Gastroesophageal sphincter (tissue), 4 donors: Measurements from ENCODE around the gene VHLL. TPM values are rescaled to one million over a fixed set of nuclear protein-coding genes. Genes with fewer than 3 reads are reported as not detected.
"Not testable (repeated sequence)": the region's sequence is repeated elsewhere in the genome, so short reads cannot be mapped to it uniquely, and the experiment has no call there.

Source experiments
- ATAC-seq: fragments of 150-250 bp; one replicate; pipeline ENCODE4 v1.9.1; 2016; ENCODE audit warnings: mild to moderate bottlenecking, moderate library complexity
- H3K27ac ChIP-seq, 4 donors: fragments of 200-600 bp; sonication (generic) in 3 of 4; 1 replicate in 3 of 4; 2 replicates in 1 of 4; pipeline ENCODE4 v1.5.1; 2016 to 2019
- H3K27me3 ChIP-seq: fragments of 200-600 bp; sonication (generic); one replicate; pipeline ENCODE4 v1.5.1; 2019
- H3K36me3 ChIP-seq, 2 donors: fragments of 200-600 bp; sonication (generic); one replicate each; pipeline ENCODE4 v1.5.1; 2019; ENCODE audit warnings: control low read depth in 1 of 2
- H3K4me1 ChIP-seq, 3 donors: fragments of 200-600 bp; sonication (generic); 1 replicate in 2 of 3; 2 replicates in 1 of 3; pipeline ENCODE4 v1.5.1; 2016 to 2019; ENCODE audit warnings: control low read depth in 2 of 3
- H3K4me3 ChIP-seq, 2 donors: fragments of 200-600 bp; sonication (generic); one replicate each; pipeline ENCODE4 v1.5.1; 2019; ENCODE audit warnings: mild to moderate bottlenecking in 1 of 2, moderate library complexity in 1 of 2
- H3K9me3 ChIP-seq, 3 donors: fragments of 200-600 bp; sonication (generic); one replicate each; pipeline ENCODE4 v1.5.1; 2017 to 2019; ENCODE audit warnings: control low read depth in 2 of 3
- CTCF ChIP-seq, 4 experiments: fragments of 200-600 bp in 2 of 4; fragments of 450-650 bp in 2 of 4; sonication (generic) in 1 of 4; IDR thresholded peaks; one replicate each; pipeline ENCODE4 v1.5.1; 2017 to 2019; ENCODE audit warnings: antibody characterized with exemption in 4 of 4, mild to moderate bottlenecking in 2 of 4, moderate library complexity in 2 of 4
- EP300 ChIP-seq: sonication (generic); formaldehyde crosslinking; IDR thresholded peaks from one replicate; pipeline ENCODE4 v1.6.1; 2017; ENCODE audit warnings: antibody characterized with exemption, mild to moderate bottlenecking
- POLR2A ChIP-seq, 2 donors: fragments of 450-650 bp; IDR thresholded peaks; one replicate each; pipeline ENCODE4 v1.6.1; 2017; ENCODE audit warnings: antibody characterized with exemption in 2 of 2, mild to moderate bottlenecking in 2 of 2, moderate library complexity in 1 of 2
- POLR2AphosphoS5 ChIP-seq: sonication (generic); formaldehyde crosslinking; IDR thresholded peaks from one replicate; pipeline ENCODE4 v1.6.1; 2017; ENCODE audit warnings: antibody characterized with exemption
- WGBS, 2 donors: methylation state at CpG; one replicate each; pipeline ENCODE4 v1.1.5; 2018; ENCODE audit warnings: low coverage in 1 of 2; 5-methylcytosine and 5-hydroxymethylcytosine counted together
- total RNA-seq, 4 donors: library from RNA; depleted of rRNA; stranded (reverse); fragments of >200 nt; gene quantifications; one replicate each; pipeline ENCODE4 v1.1.0, GENCODE V29; 2016

The VHLL gene
- total RNA-seq = not detected

GRCh38 chr1:156298852-156299357 is at the start of gene VHLL:
Gene VHLL (minus strand): TSS chr1:156299307. CDS start chr1:156299189, 118 bp downstream.
- H3K27me3 ChIP-seq = no peaks in the 10 kb centered on the region
- peaks cover 0 to 3% of the 10 kb centered on the region in 2 donors for H3K36me3 ChIP-seq
- ATAC-seq = no peak
- TF ChIP-seq POLR2A (IDR thresholded peaks at IDR 0.05) (no peak), EP300 (no peak), CTCF (IDR thresholded peaks at IDR 0.05) (no peak), POLR2AphosphoS5 (no peak)
- H3K9me3 ChIP-seq = no peaks in the 10 kb centered on the region
- H3K4me1 ChIP-seq = peaks cover 0 to 22% (median 6%) of the 10 kb centered on the region in 3 donors
- no peak within 1 kb of the TSS for H3K4me3 ChIP-seq
- no peak within 1 kb of the TSS for H3K27ac ChIP-seq
- 81 to 84% methylated on average over 8 to 11 of the region's 19 CpGs for WGBS, 2 donors

GRCh38 chr1:156347331-156347730 is 48.2 kb upstream of the VHLL start:
- no peaks in the 10 kb centered on the region for H3K36me3 ChIP-seq
- no peaks in the 10 kb centered on the region for H3K9me3 ChIP-seq
- H3K27me3 ChIP-seq = peaks cover 9% of the 10 kb centered on the region
- WGBS, 2 donors = 62 to 85% methylated on average over 4 of the region's 4 CpGs
- no peaks in the 10 kb centered on the region for H3K4me1 ChIP-seq
- H3K4me3 ChIP-seq = no peak overlapping the region
- H3K27ac ChIP-seq = no peak overlapping the region
- no peak for TF ChIP-seq POLR2AphosphoS5
- no peak for TF ChIP-seq CTCF (IDR thresholded peaks at IDR 0.05)
- TF ChIP-seq EP300 = no peak
- no peak for TF ChIP-seq POLR2A (IDR thresholded peaks at IDR 0.05)
- no peak for ATAC-seq

- H3K9me3 ChIP-seq = no peaks in the 10 kb centered on the region
- no peak overlapping the region for H3K27ac ChIP-seq
- peaks cover 9% of the 10 kb centered on the region for H3K27me3 ChIP-seq
- H3K4me3 ChIP-seq = no peak overlapping the region
- 48 to 63% methylated on average over 1 to 2 of the region's 2 CpGs for WGBS, 2 donors
- TF ChIP-seq POLR2A (IDR thresholded peaks at IDR 0.05) = no peak
- no peak for TF ChIP-seq POLR2AphosphoS5
- TF ChIP-seq EP300 = no peak
- no peak for TF ChIP-seq CTCF (IDR thresholded peaks at IDR 0.05)
- no peaks in the 10 kb centered on the region for H3K4me1 ChIP-seq
- ATAC-seq = no peak
- no peaks in the 10 kb centered on the region for H3K36me3 ChIP-seq
These were observed 47.5 kb upstream of the VHLL start for GRCh38 chr1:156346636-156347035.

GRCh38 chr1:156346035-156346434 is 46.9 kb upstream of the VHLL start:
- not testable (repeated sequence) for H3K9me3 ChIP-seq, H3K4me1 ChIP-seq, H3K36me3 ChIP-seq, ATAC-seq, H3K27me3 ChIP-seq, H3K4me3 ChIP-seq, H3K27ac ChIP-seq
- WGBS, 2 donors = 83% methylated on average over 2 of the region's 2 CpGs; no CpG with 5 or more reads in 1 of the 2 donors

- peaks cover 9% of the 10 kb centered on the region for H3K27me3 ChIP-seq
- ATAC-seq = no peak
- no peak overlapping the region for H3K4me3 ChIP-seq
- no peak for TF ChIP-seq CTCF (IDR thresholded peaks at IDR 0.05)
- no peak for TF ChIP-seq EP300
- no peak for TF ChIP-seq POLR2AphosphoS5
- no peak for TF ChIP-seq POLR2A (IDR thresholded peaks at IDR 0.05)
- no peaks in the 10 kb centered on the region for H3K4me1 ChIP-seq
- H3K36me3 ChIP-seq = no peaks in the 10 kb centered on the region
- H3K27ac ChIP-seq = no peak overlapping the region
- H3K9me3 ChIP-seq = no peaks in the 10 kb centered on the region
- WGBS, 2 donors = 66% methylated on average over 3 of the region's 3 CpGs; no CpG with 5 or more reads in 1 of the 2 donors
These were observed 45.3 kb upstream of the VHLL start for GRCh38 chr1:156344409-156344808.
